Body of pancreas (tissue), 4 donors: ENCODE results near the gene ACSS2. TPM values are rescaled to one million over a fixed set of nuclear protein-coding genes. Genes with fewer than 3 reads are reported as not detected.

Experiments used
- ATAC-seq: fragments of 150-250 bp; one replicate; pipeline ENCODE4 v1.9.1; 2016
- DNase-seq, 4 donors: peaks; one replicate each; pipeline ENCODE4 v3.0.0-alpha.2; 2019
- H3K27ac ChIP-seq, 4 donors: fragments of 200-600 bp; sonication (generic); 1 replicate in 3 of 4; 2 replicates in 1 of 4; pipeline versions ENCODE4 v1.5.1 to v1.6.1; 2016 to 2019; ENCODE audit warnings: mild to moderate bottlenecking in 1 of 4, mixed read lengths in 1 of 4, moderate library complexity in 1 of 4
- H3K27me3 ChIP-seq, 2 donors: fragments of 200-600 bp; sonication (generic); one replicate each; pipeline ENCODE4 v1.6.0; 2016; ENCODE audit warnings: mild to moderate bottlenecking in 1 of 2
- H3K36me3 ChIP-seq, 2 donors: fragments of 200-600 bp; sonication (generic); replicated peaks in 1 of 2; 2 replicates each; pipeline ENCODE4 v1.5.1; 2016; ENCODE audit warnings: low read depth in 2 of 2; ENCODE audit not compliant: insufficient read depth in 1 of 2
- H3K4me1 ChIP-seq: fragments of 200-600 bp; sonication (generic); one replicate; pipeline ENCODE4 v1.6.0; 2016
- H3K4me3 ChIP-seq, 2 donors: fragments of 200-600 bp; sonication (generic); 1 replicate in 1 of 2; 2 replicates in 1 of 2; pipeline ENCODE4 v1.5.1; 2016 to 2019
- H3K9me3 ChIP-seq, 3 donors: fragments of 200-600 bp; sonication (generic); 1 replicate in 2 of 3; 2 replicates in 1 of 3; pipeline ENCODE4 v1.5.1; 2016
- POLR2A ChIP-seq, 3 donors: fragments of 450-650 bp; IDR thresholded peaks; one replicate each; pipeline ENCODE4 v1.6.1; 2016; ENCODE audit warnings: antibody characterized with exemption in 3 of 3, mild to moderate bottlenecking in 2 of 3
- whole genome bisulfite sequencing, 2 donors: methylation state at CpG; one replicate each; pipeline ENCODE4 v1.1.5; 2017; 5-methylcytosine and 5-hydroxymethylcytosine counted together
- intact Hi-C: fragments of 100-400 bp; cut with DNase I; formaldehyde crosslinking; loops from one replicate; pipeline ENCODE4 v1.15.1; 2023
- total RNA-seq, 2 donors: library from RNA; depleted of rRNA; stranded (reverse); fragments of >200 nt; gene quantifications; one replicate each; pipeline ENCODE4 v1.1.0, GENCODE V29; 2016
- TF ChIP-seq, protein P1 (sequence below), 7 experiments: fragments of 450-650 bp in 4 of 7; fragments of 200-600 bp in 3 of 7; sonication (generic) in 3 of 7; IDR thresholded peaks; one replicate each; pipeline ENCODE4 v1.5.1; 2016 to 2019; ENCODE audit warnings: antibody characterized with exemption in 7 of 7

The ACSS2 gene
- 10 to 100 TPM; 33.9 to 78.1 TPM for total RNA-seq

DNA sequence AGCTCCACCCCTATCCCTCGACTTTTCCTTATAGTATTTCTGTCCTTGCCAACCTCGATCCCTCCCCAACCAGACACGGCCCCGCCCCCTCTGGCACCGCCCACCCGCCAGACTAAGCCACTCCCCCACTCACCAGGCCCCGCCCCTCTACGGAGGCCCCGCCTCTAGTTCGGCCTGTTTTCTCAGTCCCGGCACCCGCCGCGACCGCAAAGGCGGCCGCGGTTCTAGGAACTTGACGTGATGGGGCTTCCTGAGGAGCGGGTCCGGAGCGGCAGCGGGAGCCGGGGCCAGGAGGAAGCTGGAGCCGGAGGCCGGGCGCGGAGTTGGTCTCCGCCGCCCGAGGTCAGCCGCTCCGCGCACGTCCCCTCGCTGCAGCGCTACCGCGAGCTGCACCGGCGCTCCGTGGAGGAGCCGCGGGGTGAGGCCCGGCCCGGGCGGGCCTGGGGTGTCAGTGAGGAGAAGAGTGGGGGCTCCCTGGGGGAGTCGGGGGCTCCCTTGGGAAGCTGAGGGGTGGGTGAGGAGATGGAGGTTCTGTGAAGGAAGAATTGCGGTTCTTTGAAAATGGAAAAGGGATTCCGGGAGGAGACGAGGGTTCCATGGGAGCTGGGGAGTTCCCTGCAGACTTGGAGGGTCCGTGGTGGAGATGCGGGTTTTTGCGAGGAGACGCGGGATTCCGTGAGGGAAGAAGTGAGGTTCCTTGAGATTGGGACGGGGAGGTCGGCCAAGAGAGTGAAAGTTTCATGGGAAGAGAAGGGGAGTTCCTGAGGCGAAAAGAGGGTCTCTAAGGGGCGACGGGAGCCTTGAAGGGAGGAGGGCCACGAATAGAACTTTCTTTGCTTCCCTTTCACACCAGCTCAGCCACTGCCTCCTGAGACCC, at the start of gene ACSS2:
Gene ACSS2 (plus strand): TSS at position 207 of the 877 bp plus-strand sequence. CDS start 34 bp downstream, at position 241.
- H3K27me3 ChIP-seq, result no peaks in the 10 kb centered on the region
- ATAC-seq (peak; percentile 30), DNase-seq (no peak)
- peaks cover 49% of the 10 kb centered on the region for H3K4me1 ChIP-seq
- H3K36me3 ChIP-seq, result no peaks in the 10 kb centered on the region
- TF ChIP-seq, protein P1, sequence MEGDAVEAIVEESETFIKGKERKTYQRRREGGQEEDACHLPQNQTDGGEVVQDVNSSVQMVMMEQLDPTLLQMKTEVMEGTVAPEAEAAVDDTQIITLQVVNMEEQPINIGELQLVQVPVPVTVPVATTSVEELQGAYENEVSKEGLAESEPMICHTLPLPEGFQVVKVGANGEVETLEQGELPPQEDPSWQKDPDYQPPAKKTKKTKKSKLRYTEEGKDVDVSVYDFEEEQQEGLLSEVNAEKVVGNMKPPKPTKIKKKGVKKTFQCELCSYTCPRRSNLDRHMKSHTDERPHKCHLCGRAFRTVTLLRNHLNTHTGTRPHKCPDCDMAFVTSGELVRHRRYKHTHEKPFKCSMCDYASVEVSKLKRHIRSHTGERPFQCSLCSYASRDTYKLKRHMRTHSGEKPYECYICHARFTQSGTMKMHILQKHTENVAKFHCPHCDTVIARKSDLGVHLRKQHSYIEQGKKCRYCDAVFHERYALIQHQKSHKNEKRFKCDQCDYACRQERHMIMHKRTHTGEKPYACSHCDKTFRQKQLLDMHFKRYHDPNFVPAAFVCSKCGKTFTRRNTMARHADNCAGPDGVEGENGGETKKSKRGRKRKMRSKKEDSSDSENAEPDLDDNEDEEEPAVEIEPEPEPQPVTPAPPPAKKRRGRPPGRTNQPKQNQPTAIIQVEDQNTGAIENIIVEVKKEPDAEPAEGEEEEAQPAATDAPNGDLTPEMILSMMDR (IDR thresholded peaks at IDR 0.05), result peak in 2 of 7 experiments; percentile 9 to 17
- TF ChIP-seq POLR2A (IDR thresholded peaks at IDR 0.05), result peak; percentile 64 to 79 (median 75)
- peak within 1 kb of the TSS; percentile 73 to 86 (median 85) for H3K27ac ChIP-seq
- H3K4me3 ChIP-seq, result peak within 1 kb of the TSS; percentile 71 to 74
- intact Hi-C loops, result no loop called here
- WGBS, 2 donors, result 1 to 2% methylated on average over 44 to 55 of the region's 63 CpGs
- H3K9me3 ChIP-seq, result no peaks in the 10 kb centered on the region

- no peaks in the 10 kb centered on the region for H3K36me3 ChIP-seq
- intact Hi-C loops, result no loop called here
- DNase-seq (no peak), ATAC-seq (no peak)
- peaks cover 9% of the 10 kb centered on the region for H3K4me1 ChIP-seq
- no peaks in the 10 kb centered on the region for H3K9me3 ChIP-seq
- no peak overlapping the region for H3K27ac ChIP-seq
- 74 to 77% methylated on average over 3 of the region's 3 CpGs for WGBS, 2 donors
- H3K27me3 ChIP-seq, result no peaks in the 10 kb centered on the region
- no peak overlapping the region for H3K4me3 ChIP-seq
- TF ChIP-seq, protein P1 (IDR thresholded peaks at IDR 0.05), result no peak
- TF ChIP-seq POLR2A (IDR thresholded peaks at IDR 0.05), result no peak
Observed at GRCh38 chr20:34829191-34829590, 47.2 kb upstream of the ACSS2 start.

GRCh38 chr20:34831936-34832335, 44.5 kb upstream of the ACSS2 start:
- no peaks in the 10 kb centered on the region for H3K9me3 ChIP-seq
- H3K36me3 ChIP-seq, result no peaks in the 10 kb centered on the region
- H3K4me3 ChIP-seq, result no peak overlapping the region
- H3K27me3 ChIP-seq, result no peaks in the 10 kb centered on the region
- no peaks in the 10 kb centered on the region for H3K4me1 ChIP-seq
- ATAC-seq, result no peak
- TF ChIP-seq POLR2A (IDR thresholded peaks at IDR 0.05), result no peak
- TF ChIP-seq, protein P1 (IDR thresholded peaks at IDR 0.05), result no peak
- H3K27ac ChIP-seq, result no peak overlapping the region
- intact Hi-C loops, result no loop called here
- no peak for DNase-seq
- 39 to 52% methylated on average over 5 of the region's 5 CpGs for WGBS, 2 donors

GRCh38 chr20:34834459-34834893, 41.9 kb upstream of the ACSS2 start:
- Histone ChIP-seq H3K9me3 (no peaks in the 10 kb centered on the region), H3K36me3 (no peaks in the 10 kb centered on the region), H3K4me3 (no peak overlapping the region), H3K4me1 (no peaks in the 10 kb centered on the region), H3K27ac (no peak overlapping the region), H3K27me3 (no peaks in the 10 kb centered on the region)
- intact Hi-C loops, result no loop called here
- TF ChIP-seq POLR2A (IDR thresholded peaks at IDR 0.05), result no peak
- TF ChIP-seq, protein P1 (IDR thresholded peaks at IDR 0.05), result peak; percentile 13 to 61 (median 50)
- ATAC-seq (no peak), DNase-seq (no peak)
- WGBS, 2 donors, result 15 to 21% methylated on average over 6 of the region's 6 CpGs
